ENCODE data around the gene SLC2A13. TPM values are rescaled to one million over a fixed set of nuclear protein-coding genes. Genes with fewer than 3 reads are reported as not detected.

The SLC2A13 gene
- total and polyA plus RNA-seq, 2 donors (not counting 3 experiments of a cell fraction or from before 2014, with no cell fraction given), result 1.2 to 4.9 TPM

DNA sequence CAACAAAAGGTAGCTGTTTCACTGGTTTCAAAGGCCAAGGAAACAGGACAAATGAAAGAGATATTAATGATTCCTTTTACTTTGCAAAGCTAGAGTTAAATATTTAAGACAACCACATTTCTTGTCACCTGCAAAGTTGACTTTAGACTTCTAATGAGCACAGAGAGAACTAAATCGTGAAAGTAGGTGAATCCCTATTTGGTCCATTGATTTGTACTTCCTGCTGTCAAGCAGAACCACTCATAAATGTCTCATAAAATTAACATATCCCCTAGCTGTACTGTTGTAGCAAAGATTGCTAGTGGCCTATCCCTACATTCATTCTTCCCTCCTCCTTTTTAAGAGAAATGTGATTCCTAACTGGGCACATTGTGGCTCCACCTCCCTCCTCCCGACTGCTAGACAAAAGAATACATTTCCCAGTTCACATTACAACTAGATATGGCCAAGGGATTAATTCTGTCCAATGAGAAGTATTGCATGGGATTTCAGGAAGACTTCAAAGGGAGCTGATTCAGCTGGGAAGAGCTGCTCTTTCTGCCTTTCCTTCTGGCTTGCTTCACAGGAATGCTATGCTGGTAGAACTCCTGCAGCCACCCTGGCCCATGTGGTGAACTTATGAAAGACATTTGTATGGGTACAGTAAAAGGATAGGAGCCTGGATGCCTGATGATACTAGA lies 258.8 kb downstream of the SLC2A13 start:
- H3K4me3 ChIP-seq (replicated peaks in 1 of 3; ENCODE audit: insufficient read depth in 1 of 3, low read depth in 1 of 3, low read length in 3 of 3), result no peak overlapping the region
- dilution Hi-C loops (cut with MboI; ENCODE audit: extremely low pct_ligation_motif_present, low sequenced_read_pairs) (no loop called here), intact Hi-C loops (cut with micrococcal nuclease) (no loop called here)
- no peaks in the 10 kb centered on the region for H3K9me1 ChIP-seq (replicated peaks; ENCODE audit: control insufficient read depth, extremely low read depth, insufficient read depth, low read length)
- no peak overlapping the region for H2AFZ ChIP-seq (ENCODE audit: low read depth, low read length)
- no peak for DNase-seq (ENCODE audit: low read depth, low spot score)
- H3K79me2 ChIP-seq (ENCODE audit: control insufficient read depth, insufficient read depth, low read length), result no peaks in the 10 kb centered on the region
- H3K27ac ChIP-seq (ENCODE audit: insufficient read depth, low read depth, low read length), result no peak overlapping the region
- H3K36me3 ChIP-seq (ENCODE audit: control insufficient read depth in 2 of 2, extremely low read depth in 1 of 2, insufficient read depth in 2 of 2, low read length in 2 of 2), result no peaks in the 10 kb centered on the region
- H3K4me2 ChIP-seq (ENCODE audit: insufficient read depth, low read length), result no peak overlapping the region
- no peak overlapping the region for H3K9ac ChIP-seq (replicated peaks; ENCODE audit: extremely low read depth, insufficient read depth, low read length)
- FAIRE-seq, result no peak
- BruUV-seq (replicated peaks), result no TSS peak
- no peaks in the 10 kb centered on the region for H3K9me3 ChIP-seq (replicated peaks; ENCODE audit: control insufficient read depth, insufficient read depth, low read length)
- TF ChIP-seq POLR2A (IDR thresholded peaks at IDR 0.05; ENCODE audit: low read depth, low read length), result no peak
- TF ChIP-seq, protein P1, sequence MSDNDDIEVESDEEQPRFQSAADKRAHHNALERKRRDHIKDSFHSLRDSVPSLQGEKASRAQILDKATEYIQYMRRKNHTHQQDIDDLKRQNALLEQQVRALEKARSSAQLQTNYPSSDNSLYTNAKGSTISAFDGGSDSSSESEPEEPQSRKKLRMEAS (IDR thresholded peaks at IDR 0.05; ENCODE audit: insufficient read depth, insufficient read length), result no peak
- TF ChIP-seq FOS (IDR thresholded peaks at IDR 0.05; ENCODE audit: borderline replicate concordance, insufficient read depth, low read length), result no peak
- no peak for TF ChIP-seq EZH2 (IDR thresholded peaks at IDR 0.05; ENCODE audit: borderline replicate concordance, low read depth, low read length, severe bottlenecking)
- TF ChIP-seq, protein P2, sequence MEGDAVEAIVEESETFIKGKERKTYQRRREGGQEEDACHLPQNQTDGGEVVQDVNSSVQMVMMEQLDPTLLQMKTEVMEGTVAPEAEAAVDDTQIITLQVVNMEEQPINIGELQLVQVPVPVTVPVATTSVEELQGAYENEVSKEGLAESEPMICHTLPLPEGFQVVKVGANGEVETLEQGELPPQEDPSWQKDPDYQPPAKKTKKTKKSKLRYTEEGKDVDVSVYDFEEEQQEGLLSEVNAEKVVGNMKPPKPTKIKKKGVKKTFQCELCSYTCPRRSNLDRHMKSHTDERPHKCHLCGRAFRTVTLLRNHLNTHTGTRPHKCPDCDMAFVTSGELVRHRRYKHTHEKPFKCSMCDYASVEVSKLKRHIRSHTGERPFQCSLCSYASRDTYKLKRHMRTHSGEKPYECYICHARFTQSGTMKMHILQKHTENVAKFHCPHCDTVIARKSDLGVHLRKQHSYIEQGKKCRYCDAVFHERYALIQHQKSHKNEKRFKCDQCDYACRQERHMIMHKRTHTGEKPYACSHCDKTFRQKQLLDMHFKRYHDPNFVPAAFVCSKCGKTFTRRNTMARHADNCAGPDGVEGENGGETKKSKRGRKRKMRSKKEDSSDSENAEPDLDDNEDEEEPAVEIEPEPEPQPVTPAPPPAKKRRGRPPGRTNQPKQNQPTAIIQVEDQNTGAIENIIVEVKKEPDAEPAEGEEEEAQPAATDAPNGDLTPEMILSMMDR (IDR thresholded peaks at IDR 0.05; ENCODE audit: extremely low read depth in 1 of 2, insufficient read depth in 1 of 2, low read depth in 1 of 2, low read length in 2 of 2), result no peak
- no peak for TF ChIP-seq GATA2 (IDR thresholded peaks at IDR 0.05; ENCODE audit: insufficient read depth, insufficient read length, low read depth, low read length)
- TF ChIP-seq POLR2AphosphoS5 (IDR thresholded peaks at IDR 0.05; ENCODE audit: insufficient read depth, low read depth, low read length), result no peak
- no peak for TF ChIP-seq MYC (IDR thresholded peaks at IDR 0.05; ENCODE audit: low read depth, low read length)
- TF ChIP-seq JUN (IDR thresholded peaks at IDR 0.05; ENCODE audit: borderline replicate concordance, insufficient read depth, insufficient read length, low read depth), result no peak
- no peaks in the 10 kb centered on the region for H3K27me3 ChIP-seq (ENCODE audit: control insufficient read depth in 2 of 2, insufficient read depth in 2 of 2, low read length in 2 of 2)
- H4K20me1 ChIP-seq (replicated peaks; ENCODE audit: control insufficient read depth, extremely low read depth, insufficient read depth, low read length), result no peaks in the 10 kb centered on the region
- ChIA-PET CTCF (interaction anchor here (1.0 kb wide), 1 partner anchor 39 kb away, joined by 3 read pairs; no protein-coding TSS in a partner anchor), POLR2A (no interaction called here)
- H3K4me1 ChIP-seq (ENCODE audit: control insufficient read depth, extremely low read depth, insufficient read depth, low read length), result no peaks in the 10 kb centered on the region
